Activated CD8-positive, alpha-beta memory T cell treated with anti-CD3 and anti-CD28 coated beads, Interleukin-2, amount 50 U/mL, for 1 hour (primary cell): ENCODE results near the gene ABCC4.

Experiments
- DNase-seq: peaks from one replicate; pipeline ENCODE4 v3.0.0-alpha.2; 2020; ENCODE audit errors: extremely low read depth

ABCC4 gene

GRCh38 chr13:95233026-95233635 is 68.1 kb downstream of the ABCC4 start:
- DNase-seq = no peak

DNA sequence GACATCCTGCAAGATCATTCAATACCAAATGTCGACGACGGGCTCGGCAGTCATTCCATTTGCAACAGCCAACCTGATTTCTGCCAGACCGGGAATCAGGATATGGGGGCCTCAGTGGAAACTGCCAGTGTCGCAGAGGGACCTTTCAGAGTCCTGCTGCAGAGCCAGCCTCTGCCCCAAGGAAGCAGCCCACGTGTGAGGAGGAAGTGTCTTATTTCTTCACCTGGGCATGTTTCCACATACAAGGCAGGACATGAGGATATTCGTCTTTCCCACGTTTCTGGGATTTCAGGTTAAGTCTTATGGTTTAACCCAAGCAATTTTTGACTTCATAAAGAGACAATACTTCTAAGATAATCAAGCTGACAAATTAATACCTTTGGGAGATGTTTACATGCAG is 69.9 kb downstream of the ABCC4 start:
- DNase-seq = no peak

- DNase-seq = no peak
Observed at GRCh38 chr13:95229855-95230254, 71.4 kb downstream of the ABCC4 start.

- DNase-seq = no peak
Observed at GRCh38 chr13:95228130-95228529, 73.1 kb downstream of the ABCC4 start.

DNA sequence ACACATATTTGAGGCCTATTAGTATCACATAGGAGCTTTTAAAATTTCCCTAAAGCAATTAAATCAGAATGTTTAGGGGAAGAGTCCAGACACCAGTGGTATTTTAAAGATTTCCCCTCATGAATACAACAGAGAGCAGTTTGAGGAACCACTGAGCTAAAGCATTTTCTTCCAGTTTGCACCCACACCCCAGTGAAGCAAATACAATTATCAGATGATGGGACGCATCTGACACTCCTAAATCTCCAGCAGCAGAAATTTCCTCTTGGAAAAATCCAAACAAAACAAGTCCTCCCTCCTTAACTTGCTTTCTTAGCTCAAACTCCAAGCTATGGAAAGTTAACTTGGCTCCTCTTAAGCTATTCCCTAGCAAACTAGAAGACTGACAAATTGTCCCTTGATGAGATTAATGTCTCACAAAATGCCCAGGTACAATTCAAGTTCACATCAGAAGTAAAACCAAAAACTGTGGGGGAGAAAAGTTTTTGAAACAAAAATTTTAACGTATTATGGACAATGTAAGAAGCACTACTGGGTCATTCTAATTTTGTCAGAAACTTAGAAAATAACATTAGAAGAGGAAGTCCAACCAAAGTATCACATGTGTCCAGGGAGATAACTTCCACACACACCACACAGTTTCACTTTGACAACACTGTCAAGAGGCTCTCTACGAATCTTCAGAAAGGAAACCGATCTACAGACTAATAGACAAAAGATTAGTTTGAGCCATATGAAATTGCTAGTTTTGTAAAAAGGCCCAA is 74.1 kb downstream of the ABCC4 start:
- no peak for DNase-seq

GRCh38 chr13:95226476-95226875 is 74.8 kb downstream of the ABCC4 start:
- no peak for DNase-seq

- no peak for DNase-seq
Observed at GRCh38 chr13:95226050-95226449, 75.2 kb downstream of the ABCC4 start.

DNA sequence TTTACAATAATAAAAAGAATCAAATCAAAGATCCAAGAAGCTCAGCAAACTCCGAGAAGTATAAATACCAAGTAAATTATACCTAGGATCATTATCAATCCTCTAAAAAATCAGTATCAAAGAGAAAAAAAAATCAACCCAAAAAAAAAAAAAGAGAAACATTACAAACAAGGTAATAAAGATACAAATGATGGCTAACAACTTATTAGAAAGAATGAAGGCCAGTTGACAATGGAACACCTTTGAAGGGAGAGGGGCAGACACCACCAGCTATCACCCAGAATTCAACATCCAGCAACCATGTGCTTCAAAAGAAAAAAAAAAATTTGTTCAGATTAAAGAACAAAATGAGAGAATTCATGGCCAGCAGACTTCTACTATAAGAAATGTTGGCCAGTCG is 77.2 kb downstream of the ABCC4 start:
- no peak for DNase-seq

GRCh38 chr13:95222733-95223018 is 78.6 kb downstream of the ABCC4 start:
- no peak for DNase-seq

DNA sequence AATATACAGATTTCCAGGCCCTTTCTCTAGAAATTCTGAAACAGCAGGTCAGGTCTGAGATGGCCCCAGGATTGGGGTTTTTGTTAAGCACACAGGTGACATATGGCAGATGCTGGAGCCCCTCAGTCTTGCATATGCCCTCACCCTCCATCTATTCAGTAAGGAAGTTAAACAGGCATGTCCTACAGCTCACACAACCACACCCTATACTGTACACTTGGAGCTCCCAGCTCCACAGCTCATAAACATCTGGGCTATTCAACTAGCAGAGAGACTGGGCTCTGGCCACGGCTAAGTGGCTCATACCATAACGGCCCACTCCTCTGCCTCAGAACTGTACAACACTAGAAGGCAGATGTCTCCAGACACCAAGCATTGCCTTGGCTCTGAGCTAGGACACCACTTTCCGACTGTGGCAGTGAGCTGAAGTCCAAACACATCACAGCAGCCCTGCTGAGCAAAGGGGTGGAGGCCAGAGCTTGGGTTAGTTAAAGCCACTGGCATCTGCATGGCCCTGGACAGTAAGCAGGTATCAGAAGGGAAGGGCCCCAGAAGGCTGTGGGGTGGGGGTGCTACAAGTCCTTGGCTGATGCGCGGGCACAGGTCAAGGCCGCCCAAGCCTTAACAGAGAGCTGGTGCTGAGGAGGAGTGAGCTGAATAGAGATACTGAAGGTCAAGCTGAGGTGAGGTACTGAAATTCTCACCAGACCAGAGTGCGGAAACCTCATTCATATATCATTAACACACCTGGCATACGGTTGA is 79.1 kb downstream of the ABCC4 start:
- DNase-seq = no peak

DNA sequence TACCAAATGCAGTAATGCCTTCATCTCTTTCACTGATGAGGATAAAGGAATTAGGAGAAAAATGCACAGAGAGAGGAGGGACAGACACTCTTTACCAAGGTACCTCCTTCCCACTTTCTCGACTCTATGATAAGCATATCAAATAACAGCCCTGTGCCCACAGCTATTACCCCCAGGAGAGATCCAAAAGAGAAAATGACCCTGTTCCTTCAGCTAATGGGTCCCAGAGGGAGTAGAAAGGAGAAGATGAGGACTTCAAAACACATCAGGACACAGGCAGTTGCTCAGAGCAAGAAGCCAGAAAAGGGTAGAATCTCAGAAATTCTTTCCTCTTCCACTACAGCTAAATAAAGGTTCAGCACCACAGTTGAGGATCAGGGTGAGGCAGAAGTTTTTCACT is 80.6 kb downstream of the ABCC4 start:
- no peak for DNase-seq

DNA sequence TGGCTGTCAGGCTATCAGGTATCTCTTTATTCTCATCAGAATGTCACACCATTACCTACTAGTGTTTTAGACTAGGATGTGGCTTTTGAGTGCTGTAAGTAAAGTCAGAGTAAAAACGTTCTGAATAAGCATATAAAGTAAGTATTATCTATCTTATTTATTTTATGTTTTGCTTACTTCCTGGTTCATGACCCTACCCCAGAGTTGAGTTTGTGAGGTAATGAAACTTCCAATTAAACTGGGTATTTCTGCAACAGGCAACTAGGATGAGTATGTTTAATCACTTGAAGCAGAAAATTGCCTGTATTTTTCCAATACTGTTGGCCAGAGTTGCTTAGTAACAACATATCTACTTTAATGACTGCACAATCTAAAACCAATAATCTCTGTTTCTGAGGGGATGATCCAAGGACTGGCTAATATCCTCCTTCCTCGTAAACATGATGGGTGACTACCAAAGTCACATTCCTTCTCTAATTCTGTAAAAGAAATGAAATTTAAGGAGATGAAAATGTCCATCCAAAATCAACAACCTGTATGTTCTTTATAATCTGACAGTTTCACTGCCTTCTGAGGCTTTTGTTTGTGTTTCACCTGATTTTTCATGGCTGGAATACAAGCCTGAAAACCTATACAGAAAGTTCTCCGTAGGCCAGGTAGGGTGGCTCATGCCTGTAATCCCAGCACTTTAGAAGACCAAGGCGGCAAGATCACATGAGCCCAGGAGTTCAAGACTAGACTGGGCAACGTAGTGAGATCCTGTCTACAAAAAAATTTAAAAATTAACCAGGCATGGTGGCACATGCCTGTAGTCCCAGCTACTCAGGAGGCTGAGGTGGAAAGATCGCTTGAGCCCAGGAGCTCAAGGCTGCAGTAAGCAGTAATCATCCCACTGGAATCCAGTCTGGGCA is 83.1 kb downstream of the ABCC4 start:
- DNase-seq = no peak

DNA sequence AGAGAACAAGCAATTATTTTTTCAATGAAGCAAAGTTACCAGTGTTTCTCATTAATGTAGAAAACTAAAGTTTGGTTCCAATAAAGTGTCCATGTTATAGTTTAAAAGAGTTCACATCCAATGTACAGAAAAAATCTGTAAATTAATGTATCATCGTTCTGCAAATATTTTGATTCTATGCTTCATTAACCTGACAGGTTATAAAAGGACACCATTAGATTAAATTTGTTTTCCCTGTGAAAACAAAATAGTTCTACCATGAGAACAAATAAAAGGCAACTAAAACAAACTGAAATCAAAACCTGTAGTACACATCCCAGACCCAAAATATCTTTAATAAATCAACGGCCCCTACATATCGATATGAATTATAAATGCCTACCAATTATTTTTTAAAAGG is 85.1 kb downstream of the ABCC4 start:
- DNase-seq = no peak

- DNase-seq = no peak
Observed at GRCh38 chr13:95212983-95213850, 88.0 kb downstream of the ABCC4 start.

DNA sequence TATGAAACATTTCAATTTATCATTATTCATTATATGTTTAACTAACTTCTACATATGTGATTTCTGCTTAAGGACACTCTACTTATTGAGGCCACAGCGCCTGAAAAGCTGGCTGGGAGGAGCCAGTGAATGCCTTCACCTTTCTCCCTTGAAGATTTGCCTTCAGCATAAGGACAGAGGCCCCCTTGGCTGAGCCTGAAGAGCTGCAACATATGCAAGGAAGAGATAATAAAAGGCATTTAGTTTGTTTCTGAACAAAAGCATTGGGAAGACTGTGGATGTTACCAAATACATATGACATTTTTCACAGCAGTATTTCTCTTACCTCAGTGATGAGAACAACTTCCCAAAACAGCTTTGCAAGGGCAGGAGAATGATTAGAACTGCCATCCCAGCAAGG is 92.1 kb downstream of the ABCC4 start:
- no peak for DNase-seq

- DNase-seq = no peak
Observed at GRCh38 chr13:95207769-95208366, 93.4 kb downstream of the ABCC4 start.

DNA sequence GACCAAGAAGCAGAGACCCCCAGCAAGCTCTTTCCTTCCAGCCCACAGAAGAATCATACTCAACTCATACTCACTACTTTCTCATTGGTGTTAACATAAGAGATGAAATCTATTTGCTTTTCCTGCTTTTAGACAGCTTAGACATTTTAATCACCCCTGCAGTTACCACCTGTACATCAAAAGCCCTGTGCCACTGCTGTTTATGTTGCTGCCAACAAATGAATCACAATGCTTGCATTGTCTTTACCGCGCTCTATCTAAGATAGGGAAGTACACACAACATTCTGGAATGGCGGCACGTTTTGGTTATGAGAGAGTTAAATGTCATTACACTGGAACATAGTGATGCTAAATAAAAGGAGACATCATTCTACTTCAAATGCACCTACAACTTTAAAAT is 95.1 kb downstream of the ABCC4 start:
- no peak for DNase-seq

- no peak for DNase-seq
Observed at GRCh38 chr13:95204231-95204765, 97.0 kb downstream of the ABCC4 start.

- no peak for DNase-seq
Observed at GRCh38 chr13:95201814-95202651, 99.2 kb downstream of the ABCC4 start.
